Colon (tissue), 2 donors: Measurements from ENCODE around the gene ABHD3.
A peak's percentile ranks its signal among the peaks of the same experiment; 100 is the strongest.
"Not testable (repeated sequence)": the region's sequence is repeated elsewhere in the genome, so short reads cannot be mapped to it uniquely, and the experiment has no call there.

Experiments used
- FAIRE-seq: peaks from 2 replicates; lab custom pipeline; 2012; peaks lifted over from hg19 to GRCh38; lab: Jason Lieb, UNC
- donor health status: control.
- donor health status: control.

ABHD3 gene

GRCh38 chr18:21704603-21705364 is at the start of gene ABHD3:
Gene ABHD3, minus strand, starts transcription at chr18:21704774. Its CDS starts 109 bp downstream, at chr18:21704665.
- FAIRE-seq, result no peak

GRCh38 chr18:21747764-21748693 is 43.5 kb upstream of the ABHD3 start:
- no peak for FAIRE-seq

- FAIRE-seq, result no peak
These were observed 42.7 kb upstream of the ABHD3 start for GRCh38 chr18:21747268-21747667.

- no peak for FAIRE-seq
These were observed 40.7 kb upstream of the ABHD3 start for GRCh38 chr18:21745231-21745630.

DNA sequence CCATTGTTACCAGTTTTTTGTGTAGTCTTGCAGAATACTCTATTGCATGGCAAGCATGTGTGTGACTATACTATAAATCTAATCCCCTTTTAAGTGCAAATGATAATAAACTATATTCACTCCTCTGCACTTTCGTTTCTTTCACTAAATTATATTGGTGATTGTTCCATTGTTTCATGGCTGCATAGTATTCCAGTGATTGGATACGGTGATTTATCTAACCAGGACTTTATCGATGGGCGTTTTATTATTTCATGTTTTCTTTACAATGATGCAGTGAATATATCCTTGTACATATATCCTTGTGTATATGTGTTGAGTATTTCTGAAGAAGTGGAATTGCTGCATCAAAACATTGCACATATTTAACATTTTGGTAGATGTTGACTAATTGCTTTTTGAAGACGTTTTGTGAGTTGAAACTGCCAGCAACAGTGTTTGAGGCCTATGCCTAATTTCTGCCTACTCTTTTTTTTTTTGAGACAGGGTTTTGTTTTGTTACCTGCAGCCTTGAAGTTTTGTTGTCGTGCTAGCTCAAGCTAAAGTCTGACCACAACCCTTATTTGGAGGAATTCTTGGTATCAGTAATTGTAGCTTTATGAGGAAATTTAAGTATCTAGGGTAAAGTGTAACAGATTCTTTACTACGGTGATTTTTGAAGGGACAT is 38.7 kb upstream of the ABHD3 start:
- no peak for FAIRE-seq

DNA sequence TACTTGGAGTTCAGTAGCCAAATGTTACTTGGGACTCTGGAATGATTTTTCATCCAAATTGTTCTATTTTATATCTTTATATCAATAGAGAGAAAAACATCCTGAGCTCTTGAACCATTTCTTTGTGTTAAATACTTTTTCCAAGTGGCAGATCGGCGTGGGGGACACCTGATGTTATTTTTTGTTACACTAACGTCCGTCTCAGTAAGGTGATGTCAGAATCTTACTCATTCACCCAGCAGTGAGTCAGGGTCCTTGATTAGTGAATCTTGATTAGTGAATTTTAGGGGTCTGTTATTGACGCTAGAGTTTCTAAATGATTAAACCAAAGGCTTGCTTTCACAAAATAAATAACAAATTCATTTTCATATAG is 37.7 kb upstream of the ABHD3 start:
- FAIRE-seq, result no peak

- FAIRE-seq, result no peak
These were observed 37.2 kb upstream of the ABHD3 start for GRCh38 chr18:21741562-21742314.

DNA sequence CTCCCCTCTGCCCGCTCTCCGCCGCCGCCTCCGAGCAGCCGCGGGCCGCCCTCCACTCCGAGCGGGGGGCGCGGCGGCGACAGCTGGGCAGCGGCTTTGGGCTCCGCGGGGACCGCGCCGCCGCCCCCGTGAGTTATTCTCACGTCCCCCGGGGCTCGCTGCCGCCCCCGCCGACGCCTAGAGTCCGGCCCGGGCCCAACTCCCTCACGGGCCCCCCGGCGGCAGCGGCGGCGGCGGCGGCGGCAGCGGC is 36.7 kb upstream of the ABHD3 start:
- no peak for FAIRE-seq

GRCh38 chr18:21740538-21741311 is 36.2 kb upstream of the ABHD3 start, which contains the start of gene MIB1:
Gene MIB1, plus strand, starts transcription at chr18:21740792. Its CDS starts 792 bp downstream, at chr18:21741584.
- FAIRE-seq, result peak; percentile 92

DNA sequence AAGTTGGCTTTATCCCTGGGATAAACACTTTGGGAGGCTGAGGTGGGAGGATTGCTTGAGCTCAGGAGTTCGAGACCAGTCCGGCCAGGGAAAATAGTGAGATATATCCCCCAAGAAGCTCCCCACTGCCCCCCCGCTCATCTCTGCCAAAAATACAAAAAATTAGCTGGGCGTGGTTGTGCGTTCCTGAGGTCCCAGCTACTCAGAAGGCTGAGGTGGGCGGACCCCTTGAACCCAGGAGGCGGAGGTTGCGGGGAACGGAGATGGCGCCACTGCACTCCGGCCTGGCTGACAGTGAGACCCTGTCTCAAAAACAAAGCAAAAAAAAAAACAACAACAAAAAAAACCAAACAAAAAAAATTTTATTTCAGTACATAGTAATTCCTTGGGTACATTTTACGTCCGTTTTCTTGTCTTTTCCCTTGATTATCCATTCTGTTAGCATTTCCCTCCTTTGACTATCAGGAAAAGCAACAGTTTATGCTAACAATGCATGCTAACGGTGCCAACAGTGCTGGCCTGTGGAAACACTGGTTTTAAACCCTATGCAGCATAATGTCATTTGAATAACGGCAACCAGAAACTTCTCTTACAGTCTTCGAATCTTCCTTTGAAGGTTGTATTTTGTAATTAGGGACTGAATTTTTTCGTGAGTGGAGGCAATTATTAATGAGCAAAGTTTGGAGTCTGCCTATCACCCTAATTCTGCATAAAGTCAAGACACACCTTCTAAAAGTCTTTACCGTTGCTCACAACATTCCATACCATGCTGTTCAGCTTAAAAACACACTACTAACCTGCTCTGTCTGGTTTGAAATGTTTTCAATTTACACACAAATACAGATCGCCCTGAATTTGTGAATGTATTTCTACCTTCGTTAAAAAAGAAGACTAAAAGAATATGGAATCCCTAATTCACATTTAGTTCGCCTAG is 35.3 kb upstream of the ABHD3 start:
- no peak for FAIRE-seq

DNA sequence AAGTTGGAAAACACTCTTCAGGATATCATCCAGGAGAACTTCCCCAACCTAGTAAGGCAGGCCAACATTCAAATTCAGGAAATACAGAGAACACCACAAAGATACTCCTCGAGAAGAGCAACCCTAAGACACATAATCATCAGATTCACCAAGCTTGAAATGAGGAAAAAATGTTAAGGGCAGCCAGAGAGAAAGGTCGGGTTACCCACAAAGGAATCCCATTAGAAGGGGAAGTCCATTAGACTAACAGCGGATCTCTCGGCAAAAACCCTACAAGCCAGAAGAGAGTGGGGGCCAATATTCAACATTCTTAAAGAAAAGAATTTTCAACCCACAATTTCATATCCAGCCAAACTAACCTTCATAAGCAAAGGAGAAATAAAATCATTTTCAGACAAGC is 32.4 kb upstream of the ABHD3 start:
- not testable (repeated sequence) for FAIRE-seq

- no peak for FAIRE-seq
These were observed 31.0 kb upstream of the ABHD3 start for GRCh38 chr18:21735452-21736015.

DNA sequence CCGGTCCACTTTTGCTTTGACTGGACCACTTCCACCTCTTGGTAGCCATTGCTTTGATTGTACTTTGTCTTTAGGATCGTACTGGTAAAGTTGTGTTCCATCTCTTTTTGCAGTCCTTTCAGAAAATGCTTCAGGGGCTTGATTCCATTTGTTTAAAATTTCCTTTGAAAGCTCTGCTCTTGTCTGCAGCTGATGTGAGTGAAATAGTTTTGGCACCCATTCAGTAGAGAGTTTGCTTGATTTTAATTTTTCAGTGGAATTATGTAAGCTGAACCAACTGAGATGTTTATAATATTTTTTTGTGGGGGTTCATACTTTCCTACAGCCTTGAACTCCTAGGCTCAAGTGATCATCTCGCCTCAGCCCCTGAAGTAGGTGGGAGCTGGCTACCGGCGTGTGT is 28.4 kb upstream of the ABHD3 start:
- FAIRE-seq, result no peak

DNA sequence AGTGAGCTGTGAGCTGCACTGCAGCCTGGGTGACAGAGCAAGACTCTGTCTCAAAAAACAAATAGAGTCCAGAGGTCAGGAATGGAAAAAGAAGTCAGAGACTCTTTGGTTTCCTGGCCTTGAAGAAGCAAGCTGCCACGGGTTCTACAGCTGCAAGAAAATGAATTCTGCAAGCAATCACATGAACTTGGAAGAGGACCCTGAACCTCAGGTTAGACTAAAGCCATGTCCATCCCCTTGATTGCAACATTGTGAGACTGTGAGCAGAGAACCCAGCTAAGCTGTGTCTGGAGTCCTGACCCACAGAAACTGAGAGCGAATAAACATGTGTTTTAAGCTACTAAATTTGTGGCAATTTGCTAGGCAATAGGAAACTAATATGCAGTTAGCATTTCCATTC is 23.1 kb upstream of the ABHD3 start:
- FAIRE-seq, result no peak

DNA sequence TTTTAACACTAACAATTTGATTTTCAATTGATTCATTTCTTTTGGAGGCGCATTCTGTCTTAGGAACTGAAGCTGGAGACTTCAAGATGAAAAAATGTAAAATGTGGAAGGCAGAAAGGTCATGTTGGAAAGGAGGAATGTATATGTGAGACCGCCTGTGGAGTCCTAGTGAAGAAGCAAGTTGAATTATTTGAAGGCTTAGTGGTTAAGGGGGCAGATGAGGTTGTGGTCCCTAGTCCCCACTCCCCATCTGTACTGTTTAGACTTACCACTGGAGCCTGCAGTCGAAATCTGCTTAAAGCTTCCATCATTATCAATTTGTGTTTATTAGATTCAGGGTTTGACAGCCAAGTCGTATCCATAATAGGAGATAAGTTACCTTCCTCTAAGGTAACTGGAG is 20.6 kb upstream of the ABHD3 start:
- no peak for FAIRE-seq

DNA sequence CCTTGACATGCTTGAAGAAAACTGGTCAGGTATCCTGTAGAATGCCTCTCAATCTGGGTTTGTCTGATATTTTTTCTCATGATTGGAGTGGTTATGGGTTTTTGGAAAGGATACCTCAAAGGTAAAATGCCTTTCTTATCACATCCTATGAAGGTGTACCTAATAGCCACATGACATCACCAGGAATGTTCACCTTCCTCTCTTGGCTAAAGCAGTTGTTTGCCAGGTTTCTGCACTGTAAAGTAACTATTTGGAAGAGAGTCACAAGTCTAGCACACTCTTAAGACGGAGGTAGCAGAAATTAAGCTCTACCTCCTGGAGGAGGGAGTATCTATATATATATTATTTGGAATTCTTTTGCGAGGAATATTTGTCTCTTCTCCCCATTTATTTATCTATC is 18.1 kb upstream of the ABHD3 start:
- FAIRE-seq, result no peak

DNA sequence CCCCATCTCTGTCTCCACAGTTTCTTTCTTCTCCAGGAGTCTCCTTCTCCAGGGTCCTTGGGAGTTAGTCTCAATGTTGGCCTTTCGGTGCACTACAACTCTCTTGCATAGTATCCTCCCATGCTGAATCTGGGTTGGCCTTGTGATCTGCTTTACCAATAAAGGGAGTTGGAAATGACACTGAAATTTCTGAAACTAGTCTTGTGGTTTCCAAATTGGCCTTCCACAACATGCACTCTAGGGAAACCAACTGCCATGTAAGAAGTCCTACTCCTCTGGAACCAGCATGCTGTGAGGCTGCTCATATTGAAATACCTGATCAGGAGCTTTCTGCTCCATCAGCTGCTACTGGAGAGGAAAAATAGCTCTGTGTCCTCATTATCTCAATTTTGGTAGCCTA is 9.9 kb upstream of the ABHD3 start:
- FAIRE-seq, result no peak

- FAIRE-seq, result not testable (repeated sequence)
These were observed 2.6 kb upstream of the ABHD3 start for GRCh38 chr18:21707130-21707529.

GRCh38 chr18:21706386-21706865 is 1.9 kb upstream of the ABHD3 start:
- FAIRE-seq, result no peak
